ENCODE measurements around the gene RARA.

RARA gene

GRCh38 chr17:40346765-40347158 is 37.8 kb downstream of the RARA start:
- no peak for DNase-seq

GRCh38 chr17:40347319-40348135 is 38.5 kb downstream of the RARA start:
- no peak for DNase-seq

- DNase-seq: no peak
Observed at GRCh38 chr17:40348136-40348504, 39.1 kb downstream of the RARA start.

- no peak for DNase-seq
Observed at GRCh38 chr17:40348562-40349476, 39.8 kb downstream of the RARA start.

GRCh38 chr17:40349477-40349894 is 40.5 kb downstream of the RARA start:
- DNase-seq: no peak

GRCh38 chr17:40349895-40350688 is 41.1 kb downstream of the RARA start:
- DNase-seq: no peak

- no peak for DNase-seq
Observed at GRCh38 chr17:40350689-40351358, 41.8 kb downstream of the RARA start.

GRCh38 chr17:40351359-40352236 is 42.6 kb downstream of the RARA start:
- DNase-seq: peak; percentile 48 to 68

GRCh38 chr17:40352237-40352778 is 43.3 kb downstream of the RARA start:
- no peak for DNase-seq

GRCh38 chr17:40352779-40353394 is 43.9 kb downstream of the RARA start:
- DNase-seq: no peak

- no peak for DNase-seq
Observed at GRCh38 chr17:40354221-40355122, 45.5 kb downstream of the RARA start.

GRCh38 chr17:40355123-40355803 is 46.3 kb downstream of the RARA start:
- DNase-seq: peak in 1 of 2 experiments; percentile 14

- no peak for DNase-seq
Observed at GRCh38 chr17:40355804-40356758, 47.1 kb downstream of the RARA start.

GRCh38 chr17:40356990-40357881 is 48.3 kb downstream of the RARA start:
- DNase-seq: no peak

GRCh38 chr17:40358323-40359038 is 49.5 kb downstream of the RARA start:
- DNase-seq: peak; percentile 66 to 73

- no peak for DNase-seq
Observed at GRCh38 chr17:40360091-40360490, 51.1 kb downstream of the RARA start.
